Calu3 (cell line): ENCODE data around the gene OPHN1. TPM values are rescaled to one million over a fixed set of nuclear protein-coding genes. Genes with fewer than 3 reads are reported as not detected.
"Not testable (repeated sequence)": the region's sequence is repeated elsewhere in the genome, so short reads cannot be mapped to it uniquely, and the experiment has no call there.

Experiments
- BruUV-seq: library from RNA; stranded (reverse); fragments of 400-500 nt; replicated peaks from 2 replicates; lab custom pipeline; 2021; lab: Mats Ljungman, UMichigan
- CTCF ChIA-PET: fragments of 300-600 bp; sonication (Branson Sonifier 250); formaldehyde crosslinking; loops from one replicate; lab custom pipeline; 2022; ENCODE audit warnings: antibody characterized with exemption; lab: Charles Lee
- DNase-seq: peaks from one replicate; pipeline ENCODE4 v3.0.0; 2022
- H3K27ac Mint-ChIP-seq: one replicate; pipeline ENCODE4 v1.8.0; 2022; ENCODE audit warnings: mixed read lengths; ENCODE audit not compliant: unreplicated experiment
- H3K27me3 Mint-ChIP-seq: one replicate; pipeline ENCODE4 v1.8.0; 2022; ENCODE audit warnings: mixed read lengths; ENCODE audit not compliant: unreplicated experiment
- H3K36me3 Mint-ChIP-seq: one replicate; pipeline ENCODE4 v1.8.0; 2022; ENCODE audit warnings: mild to moderate bottlenecking, moderate library complexity, mixed read lengths; ENCODE audit not compliant: insufficient read depth, unreplicated experiment
- H3K4me1 Mint-ChIP-seq: one replicate; pipeline ENCODE4 v1.8.0; 2022; ENCODE audit warnings: mild to moderate bottlenecking, low read depth, mixed read lengths; ENCODE audit not compliant: unreplicated experiment
- H3K4me3 Mint-ChIP-seq: one replicate; pipeline ENCODE4 v1.8.0; 2022; ENCODE audit warnings: mild to moderate bottlenecking, low read depth, moderate library complexity, mixed read lengths; ENCODE audit not compliant: unreplicated experiment
- H3K9me3 Mint-ChIP-seq: one replicate; pipeline ENCODE4 v1.8.0; 2022; ENCODE audit warnings: low read depth, mixed read lengths; ENCODE audit not compliant: unreplicated experiment
- intact Hi-C: fragments of 100-400 bp; cut with micrococcal nuclease; formaldehyde crosslinking; loops from one replicate; pipeline ENCODE4 v1.10.0; 2022; ENCODE audit not compliant: unreplicated experiment
- total RNA-seq: library from RNA; stranded (reverse); gene quantifications from 2 replicates; pipeline ENCODE4 v1.2.3, GENCODE V29; 2022
- TF ChIP-seq, protein P1 (sequence below): fragments of 200-600 bp; IDR thresholded peaks from one replicate; pipeline ENCODE4 v1.8.0; 2022; ENCODE audit warnings: antibody characterized with exemption; ENCODE audit not compliant: unreplicated experiment

Gene OPHN1
- total RNA-seq, 1 experiment from 2014 or later = 13.1 TPM

DNA sequence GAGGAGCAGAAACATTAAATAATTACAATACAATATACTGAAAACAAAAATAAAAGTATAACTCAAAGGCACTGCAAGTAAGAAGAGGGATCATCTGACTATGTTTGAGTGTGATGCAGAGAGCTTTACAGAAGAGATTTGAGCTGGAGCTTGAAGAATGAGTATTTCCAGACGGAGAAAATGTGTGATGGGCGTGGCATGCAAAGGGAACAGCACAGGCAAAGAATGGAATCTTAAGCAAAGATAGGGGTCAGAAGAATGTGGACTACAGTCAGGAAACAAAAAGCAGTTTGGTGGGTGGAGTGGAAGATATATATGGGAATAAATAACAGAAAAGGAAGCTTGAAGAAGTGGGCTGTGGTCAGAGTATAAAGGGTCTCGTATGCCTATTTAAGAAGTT, 45.5 kb downstream of the OPHN1 start:
- Mint-ChIP-seq H3K27ac (no peak overlapping the region), H3K4me3 (no peak overlapping the region), H3K27me3 (no peaks in the 10 kb centered on the region), H3K9me3 (no peaks in the 10 kb centered on the region), H3K36me3 (no peaks in the 10 kb centered on the region), H3K4me1 (peaks cover 12% of the 10 kb centered on the region)
- DNase-seq = no peak
- BruUV-seq = no TSS peak
- CTCF ChIA-PET = no interaction called here
- TF ChIP-seq, protein P1, sequence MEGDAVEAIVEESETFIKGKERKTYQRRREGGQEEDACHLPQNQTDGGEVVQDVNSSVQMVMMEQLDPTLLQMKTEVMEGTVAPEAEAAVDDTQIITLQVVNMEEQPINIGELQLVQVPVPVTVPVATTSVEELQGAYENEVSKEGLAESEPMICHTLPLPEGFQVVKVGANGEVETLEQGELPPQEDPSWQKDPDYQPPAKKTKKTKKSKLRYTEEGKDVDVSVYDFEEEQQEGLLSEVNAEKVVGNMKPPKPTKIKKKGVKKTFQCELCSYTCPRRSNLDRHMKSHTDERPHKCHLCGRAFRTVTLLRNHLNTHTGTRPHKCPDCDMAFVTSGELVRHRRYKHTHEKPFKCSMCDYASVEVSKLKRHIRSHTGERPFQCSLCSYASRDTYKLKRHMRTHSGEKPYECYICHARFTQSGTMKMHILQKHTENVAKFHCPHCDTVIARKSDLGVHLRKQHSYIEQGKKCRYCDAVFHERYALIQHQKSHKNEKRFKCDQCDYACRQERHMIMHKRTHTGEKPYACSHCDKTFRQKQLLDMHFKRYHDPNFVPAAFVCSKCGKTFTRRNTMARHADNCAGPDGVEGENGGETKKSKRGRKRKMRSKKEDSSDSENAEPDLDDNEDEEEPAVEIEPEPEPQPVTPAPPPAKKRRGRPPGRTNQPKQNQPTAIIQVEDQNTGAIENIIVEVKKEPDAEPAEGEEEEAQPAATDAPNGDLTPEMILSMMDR = no peak
- intact Hi-C loops = no loop called here

DNA sequence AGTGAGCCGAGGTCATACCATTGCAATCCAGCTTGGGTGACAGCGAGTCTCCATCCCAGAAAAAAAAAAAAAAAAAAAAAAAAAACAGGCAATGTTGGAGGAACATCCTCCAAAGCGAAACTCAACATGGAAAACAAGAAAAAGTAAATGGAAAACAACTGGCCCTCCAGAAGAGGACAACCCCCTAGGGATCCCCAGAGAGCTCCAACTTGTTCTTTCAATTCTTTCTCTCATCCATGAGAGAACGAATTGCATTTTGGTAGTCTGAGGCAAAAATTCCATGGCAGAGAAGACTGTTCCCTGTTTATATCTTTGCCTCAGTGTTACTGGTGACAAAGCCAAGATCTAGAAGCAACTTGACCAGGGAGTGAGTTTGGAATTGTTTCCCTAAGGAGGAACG, 49.8 kb downstream of the OPHN1 start:
- TF ChIP-seq, protein P1 = no peak

DNA sequence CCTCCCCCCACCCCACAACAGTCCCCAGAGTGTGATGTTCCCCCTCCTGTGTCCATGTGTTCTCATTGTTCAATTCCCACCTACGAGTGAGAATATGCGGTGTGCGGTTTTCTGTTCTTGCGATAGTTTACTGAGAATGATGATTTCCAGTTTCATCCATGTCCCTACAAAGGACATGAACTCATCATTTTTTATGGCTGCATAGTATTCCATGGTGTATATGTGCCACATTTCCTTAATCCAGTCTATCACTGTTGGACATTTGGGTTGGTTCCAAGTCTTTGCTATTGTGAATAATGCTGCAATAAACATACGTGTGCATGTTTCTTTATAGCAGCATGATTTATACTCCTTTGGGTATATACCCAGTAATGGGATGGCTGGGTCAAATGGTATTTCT, 55.7 kb downstream of the OPHN1 start:
- CTCF ChIA-PET, H3K27me3 Mint-ChIP-seq, H3K36me3 Mint-ChIP-seq, BruUV-seq, DNase-seq, H3K4me3 Mint-ChIP-seq, intact Hi-C loops, H3K27ac Mint-ChIP-seq, H3K4me1 Mint-ChIP-seq: not testable (repeated sequence)
- peaks cover 11% of the 10 kb centered on the region for H3K9me3 Mint-ChIP-seq

More for the DNA sequence above, 49.8 kb downstream of the OPHN1 start:
- CTCF ChIA-PET = no interaction called here
- H3K4me1 Mint-ChIP-seq = peaks cover 12% of the 10 kb centered on the region
- no peak for DNase-seq
- H3K36me3 Mint-ChIP-seq = no peaks in the 10 kb centered on the region
- no peak overlapping the region for H3K4me3 Mint-ChIP-seq
- H3K9me3 Mint-ChIP-seq = peaks cover 11% of the 10 kb centered on the region
- no TSS peak for BruUV-seq
- intact Hi-C loops = no loop called here
- no peak overlapping the region for H3K27ac Mint-ChIP-seq
- H3K27me3 Mint-ChIP-seq = no peaks in the 10 kb centered on the region

DNA sequence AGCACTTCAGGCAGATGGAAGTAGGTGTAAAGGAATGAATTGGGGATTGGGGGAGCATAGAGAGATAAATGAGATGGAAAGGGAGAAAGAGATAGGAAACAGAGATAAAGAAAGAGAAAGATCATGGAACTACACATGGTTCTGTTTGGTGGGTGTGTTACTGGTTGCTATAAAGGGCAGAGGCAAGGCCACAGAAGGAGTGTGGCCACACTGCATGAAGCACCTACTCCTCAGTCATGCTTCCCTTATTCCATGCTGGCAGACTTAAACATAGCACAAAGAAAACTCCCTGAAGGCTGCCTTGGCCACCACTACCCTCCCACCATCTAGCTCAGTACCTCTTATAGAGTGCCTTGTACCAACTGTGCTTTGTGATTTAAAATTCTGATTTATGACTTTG, 56.9 kb downstream of the OPHN1 start:
- H3K36me3 Mint-ChIP-seq = no peaks in the 10 kb centered on the region
- no peak overlapping the region for H3K4me3 Mint-ChIP-seq
- no peak for DNase-seq
- H3K27me3 Mint-ChIP-seq = no peaks in the 10 kb centered on the region
- H3K4me1 Mint-ChIP-seq = no peaks in the 10 kb centered on the region
- CTCF ChIA-PET = no interaction called here
- H3K27ac Mint-ChIP-seq = no peak overlapping the region
- no TSS peak for BruUV-seq
- TF ChIP-seq, protein P1 = no peak
- H3K9me3 Mint-ChIP-seq = peaks cover 7% of the 10 kb centered on the region
- intact Hi-C loops = no loop called here

DNA sequence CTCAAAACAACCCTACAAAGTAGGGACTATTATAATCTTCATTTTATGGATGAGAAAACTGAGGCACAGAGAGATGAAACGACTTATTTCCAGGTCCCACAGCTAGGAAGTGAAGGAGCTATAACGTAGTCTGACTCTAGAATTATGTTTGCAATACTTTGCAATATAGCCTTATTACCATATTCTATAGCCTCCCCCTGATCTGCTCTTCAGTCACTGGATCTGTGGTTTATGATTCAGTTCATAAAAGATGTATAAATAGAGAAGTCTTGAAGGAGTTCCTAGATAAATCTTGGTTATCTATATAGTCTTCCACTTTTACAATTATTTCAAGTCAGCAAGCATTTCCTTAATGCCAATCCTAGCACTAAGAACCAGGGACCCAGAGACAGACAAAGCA, 57.5 kb downstream of the OPHN1 start:
- no TSS peak for BruUV-seq
- CTCF ChIA-PET = no interaction called here
- Mint-ChIP-seq H3K36me3 (no peaks in the 10 kb centered on the region), H3K27ac (no peak overlapping the region), H3K4me1 (no peaks in the 10 kb centered on the region), H3K27me3 (no peaks in the 10 kb centered on the region), H3K4me3 (no peak overlapping the region), H3K9me3 (peaks cover 5% of the 10 kb centered on the region)
- intact Hi-C loops = no loop called here
- DNase-seq = no peak
- TF ChIP-seq, protein P1 = no peak
